HG02610 (cell line): ENCODE measurements around the gene AWAT1.
"Not testable (repeated sequence)": the region's sequence is repeated elsewhere in the genome, so short reads cannot be mapped to it uniquely, and the experiment has no call there.

Experiments
- ATAC-seq: cut with Tn5 transposase; IDR thresholded peaks from one replicate; pipeline ENCODE4 v1.9.1; 2021; ENCODE audit warnings: mild to moderate bottlenecking, moderate library complexity; ENCODE audit not compliant: unreplicated experiment

The AWAT1 gene

GRCh38 chrX:70234355-70234754 lies at the start of gene AWAT1:
Gene AWAT1, plus strand, starts transcription at chrX:70234655. Its CDS starts 41 bp downstream, at chrX:70234696.
- no peak for ATAC-seq

GRCh38 chrX:70190225-70190624 lies 44.2 kb upstream of the AWAT1 start:
- ATAC-seq: no peak

- ATAC-seq: peak; percentile 87
Measured at GRCh38 chrX:70196961-70197720, 37.3 kb upstream of the AWAT1 start.

GRCh38 chrX:70201732-70202131 lies 32.7 kb upstream of the AWAT1 start:
- no peak for ATAC-seq

GRCh38 chrX:70208479-70208878 lies 26.0 kb upstream of the AWAT1 start:
- no peak for ATAC-seq

- ATAC-seq: not testable (repeated sequence)
Measured at GRCh38 chrX:70209570-70209969, 24.9 kb upstream of the AWAT1 start.

GRCh38 chrX:70219938-70220764 lies 14.3 kb upstream of the AWAT1 start:
- ATAC-seq: no peak

- ATAC-seq: no peak
Measured at GRCh38 chrX:70226048-70226447, 8.4 kb upstream of the AWAT1 start.

GRCh38 chrX:70226687-70227086 lies 7.8 kb upstream of the AWAT1 start:
- no peak for ATAC-seq

- no peak for ATAC-seq
Measured at GRCh38 chrX:70231666-70232065, 2.8 kb upstream of the AWAT1 start.

GRCh38 chrX:70240751-70241150 lies 6.3 kb downstream of the AWAT1 start:
- no peak for ATAC-seq

- no peak for ATAC-seq
Measured at GRCh38 chrX:70241501-70241900, 7.0 kb downstream of the AWAT1 start.

- not testable (repeated sequence) for ATAC-seq
Measured at GRCh38 chrX:70243601-70244000, 9.1 kb downstream of the AWAT1 start.

- no peak for ATAC-seq
Measured at GRCh38 chrX:70244881-70245280, 10.4 kb downstream of the AWAT1 start.

- no peak for ATAC-seq
Measured at GRCh38 chrX:70247252-70247651, 12.8 kb downstream of the AWAT1 start.

- no peak for ATAC-seq
Measured at GRCh38 chrX:70252491-70252890, 18.0 kb downstream of the AWAT1 start.

- no peak for ATAC-seq
Measured at GRCh38 chrX:70253377-70254062, 19.1 kb downstream of the AWAT1 start.

GRCh38 chrX:70254063-70254400 lies 19.6 kb downstream of the AWAT1 start:
- no peak for ATAC-seq

GRCh38 chrX:70254909-70255308 lies 20.5 kb downstream of the AWAT1 start:
- no peak for ATAC-seq

- no peak for ATAC-seq
Measured at GRCh38 chrX:70255452-70255851, 21.0 kb downstream of the AWAT1 start.

GRCh38 chrX:70257423-70258288 lies 23.2 kb downstream of the AWAT1 start:
- no peak for ATAC-seq
